Renal cortical epithelial cell (primary cell): ENCODE measurements around the gene ASCC1. TPM values are rescaled to one million over a fixed set of nuclear protein-coding genes. Genes with fewer than 3 reads are reported as not detected.

Source experiments
- DNase-seq: peaks from one replicate; pipeline ENCODE4 v3.0.0-alpha.2; 2011; ENCODE audit warnings: low read depth
- total RNA-seq: library from RNA; depleted of rRNA; stranded (reverse); fragments of >200 nt; gene quantifications from 2 replicates; pipeline ENCODE4 v1.2.3, GENCODE V29; 2014

The ASCC1 gene, protein sequence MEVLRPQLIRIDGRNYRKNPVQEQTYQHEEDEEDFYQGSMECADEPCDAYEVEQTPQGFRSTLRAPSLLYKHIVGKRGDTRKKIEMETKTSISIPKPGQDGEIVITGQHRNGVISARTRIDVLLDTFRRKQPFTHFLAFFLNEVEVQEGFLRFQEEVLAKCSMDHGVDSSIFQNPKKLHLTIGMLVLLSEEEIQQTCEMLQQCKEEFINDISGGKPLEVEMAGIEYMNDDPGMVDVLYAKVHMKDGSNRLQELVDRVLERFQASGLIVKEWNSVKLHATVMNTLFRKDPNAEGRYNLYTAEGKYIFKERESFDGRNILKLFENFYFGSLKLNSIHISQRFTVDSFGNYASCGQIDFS
- 61.1 and 61.6 TPM in 2 replicates for total RNA-seq

DNA sequence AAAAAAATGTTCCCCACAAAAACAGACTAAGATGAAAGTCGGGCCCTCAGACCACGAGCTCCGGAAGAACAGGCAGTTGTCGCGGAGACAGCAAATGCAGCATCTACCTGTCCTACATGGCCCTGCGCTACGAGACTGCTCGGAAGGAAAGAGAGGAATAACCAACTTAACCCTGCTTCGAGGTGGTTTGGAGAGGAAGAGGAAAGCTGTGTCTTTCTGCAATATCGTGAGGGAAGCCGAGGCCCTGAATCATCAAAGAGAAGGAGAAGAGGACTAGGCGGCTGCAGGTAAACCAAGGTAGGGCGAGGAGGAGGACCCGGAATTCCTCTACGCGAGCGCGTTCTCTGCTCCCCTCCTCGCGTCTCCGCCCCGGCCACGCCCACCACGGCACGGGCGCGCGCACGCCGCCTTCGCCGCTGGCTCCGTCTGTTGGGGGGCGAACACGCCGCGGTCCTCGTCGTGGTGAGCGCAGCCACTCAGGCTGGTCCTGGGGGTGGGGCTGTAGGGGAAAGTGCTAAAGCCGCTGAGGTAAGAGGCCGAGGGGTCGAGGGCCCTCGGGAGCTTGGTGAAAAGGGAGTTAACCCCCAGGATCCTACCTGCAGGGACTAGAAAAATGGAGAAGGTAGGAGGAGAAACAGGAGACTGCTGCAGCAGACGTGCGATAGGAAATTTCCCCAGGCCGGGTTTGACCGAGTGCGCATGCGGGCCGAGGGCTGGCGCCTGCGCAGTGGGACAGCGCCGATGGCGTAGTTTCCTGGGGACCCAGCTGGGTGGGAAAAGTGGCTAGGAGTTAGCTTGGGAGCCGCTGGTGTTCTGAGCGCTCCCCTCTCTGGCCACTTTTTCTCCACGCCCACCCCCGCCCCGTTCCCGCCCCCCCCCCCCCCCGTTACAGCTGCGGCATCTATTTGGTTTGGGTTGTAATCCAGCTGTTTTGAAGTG, at the start of gene ASCC1, which contains the start of gene ANAPC16:
Gene ASCC1, minus strand, starts transcription at position 666 of the 939 bp plus-strand sequence. CDS start 2,978 bp downstream, outside the sequence.
Gene ANAPC16, plus strand, starts transcription at position 402 of the 939 bp plus-strand sequence. CDS start 7,903 bp downstream, outside the sequence.
- DNase-seq, result peak; percentile 83

- DNase-seq, result no peak
Measured at GRCh38 chr10:72265508-72265907, 49.4 kb upstream of the ASCC1 start.

- DNase-seq, result no peak
Measured at GRCh38 chr10:72264536-72264935, 48.5 kb upstream of the ASCC1 start.

- DNase-seq, result peak; percentile 81
Measured at GRCh38 chr10:72263613-72264241, 47.7 kb upstream of the ASCC1 start.

DNA sequence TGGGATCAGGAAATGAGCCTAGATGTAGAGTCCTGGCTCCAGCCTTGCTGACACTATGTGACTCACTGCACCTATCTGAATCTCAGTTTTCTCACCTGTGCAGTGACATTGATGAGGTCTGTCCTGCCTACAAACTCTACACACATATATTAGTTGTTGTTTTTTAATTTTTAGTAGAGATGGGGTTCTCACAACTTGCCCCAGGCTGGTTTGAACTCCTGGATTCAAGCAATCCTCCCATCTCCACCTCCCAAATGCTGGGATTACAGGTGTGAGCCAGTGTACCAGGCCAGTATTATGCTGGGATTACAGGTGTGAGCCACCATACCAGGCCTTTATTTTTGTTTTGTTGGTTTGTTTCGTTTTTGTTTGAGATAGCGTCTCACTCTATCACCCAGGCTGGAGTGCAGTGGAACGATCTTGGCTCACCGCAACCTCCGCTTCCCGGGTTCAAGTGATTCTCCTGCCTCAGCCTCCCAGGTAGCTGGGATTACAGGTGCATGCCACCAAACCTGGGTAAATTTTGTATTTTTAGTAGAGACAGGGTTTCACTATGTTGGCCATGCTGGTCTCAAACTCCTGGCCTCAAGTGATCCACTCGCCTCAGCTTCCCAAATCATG, 45.8 kb upstream of the ASCC1 start:
- no peak for DNase-seq

- peak; percentile 36 for DNase-seq
Measured at GRCh38 chr10:72260976-72261783, 45.1 kb upstream of the ASCC1 start.

DNA sequence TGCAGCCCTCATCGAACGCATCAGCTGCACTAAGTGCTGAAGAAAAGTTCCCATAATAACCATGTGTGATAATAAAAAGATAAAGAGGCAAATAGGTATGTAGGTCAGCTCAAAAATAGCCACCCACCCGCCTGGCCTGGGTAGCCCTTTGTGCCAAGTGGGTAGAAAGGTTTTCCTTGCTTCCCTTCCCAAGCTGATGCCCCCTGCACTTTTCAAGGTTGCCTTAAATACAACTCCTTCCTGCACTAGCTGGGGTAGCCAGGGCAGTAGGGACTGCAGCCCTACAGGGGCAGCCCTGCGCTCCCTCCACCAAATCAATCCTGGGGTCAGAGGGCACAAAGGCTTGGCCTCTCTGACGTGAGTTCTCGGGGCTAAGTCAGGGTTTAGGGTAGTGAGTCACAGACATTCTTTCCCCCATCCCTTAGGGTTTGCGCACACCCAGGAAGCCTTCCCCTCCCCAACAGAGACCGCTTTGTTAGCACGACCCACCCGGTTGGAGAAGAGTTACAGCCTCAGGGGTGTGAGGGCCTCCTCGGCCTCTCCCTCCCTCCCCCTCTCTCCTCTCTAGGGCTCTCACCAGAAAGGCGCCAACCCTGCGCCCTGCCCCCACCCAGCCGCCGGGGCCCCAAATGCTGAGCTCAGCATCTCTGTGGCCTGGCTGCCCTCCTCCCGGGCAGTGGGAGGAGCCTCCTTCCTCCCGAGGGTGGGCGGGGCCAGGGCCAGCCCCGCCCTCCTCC, 44.3 kb upstream of the ASCC1 start:
- DNase-seq, result peak; percentile 91

- no peak for DNase-seq
Measured at GRCh38 chr10:72259491-72260238, 43.6 kb upstream of the ASCC1 start.

DNA sequence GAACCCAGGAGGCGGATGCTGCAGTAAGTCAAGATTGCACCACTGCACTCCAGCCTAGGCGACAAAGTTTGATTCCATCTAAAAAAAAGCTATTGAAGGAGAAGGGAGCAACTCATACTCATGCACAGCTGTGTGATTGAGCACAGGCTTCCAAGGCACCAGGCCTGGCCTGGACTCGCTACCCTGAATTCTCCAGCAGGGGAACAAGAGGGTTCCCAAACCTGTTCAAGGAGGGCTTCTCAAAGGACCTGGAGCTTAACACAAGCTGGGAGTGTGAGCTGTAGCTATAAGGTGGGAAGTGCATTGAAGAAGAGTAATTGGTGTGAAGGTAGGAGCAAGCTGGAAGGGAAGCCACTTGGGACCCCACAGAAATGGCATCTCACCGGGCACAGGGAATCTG, 42.5 kb upstream of the ASCC1 start:
- DNase-seq, result no peak

GRCh38 chr10:72257051-72257892, 41.2 kb upstream of the ASCC1 start:
- no peak for DNase-seq

DNA sequence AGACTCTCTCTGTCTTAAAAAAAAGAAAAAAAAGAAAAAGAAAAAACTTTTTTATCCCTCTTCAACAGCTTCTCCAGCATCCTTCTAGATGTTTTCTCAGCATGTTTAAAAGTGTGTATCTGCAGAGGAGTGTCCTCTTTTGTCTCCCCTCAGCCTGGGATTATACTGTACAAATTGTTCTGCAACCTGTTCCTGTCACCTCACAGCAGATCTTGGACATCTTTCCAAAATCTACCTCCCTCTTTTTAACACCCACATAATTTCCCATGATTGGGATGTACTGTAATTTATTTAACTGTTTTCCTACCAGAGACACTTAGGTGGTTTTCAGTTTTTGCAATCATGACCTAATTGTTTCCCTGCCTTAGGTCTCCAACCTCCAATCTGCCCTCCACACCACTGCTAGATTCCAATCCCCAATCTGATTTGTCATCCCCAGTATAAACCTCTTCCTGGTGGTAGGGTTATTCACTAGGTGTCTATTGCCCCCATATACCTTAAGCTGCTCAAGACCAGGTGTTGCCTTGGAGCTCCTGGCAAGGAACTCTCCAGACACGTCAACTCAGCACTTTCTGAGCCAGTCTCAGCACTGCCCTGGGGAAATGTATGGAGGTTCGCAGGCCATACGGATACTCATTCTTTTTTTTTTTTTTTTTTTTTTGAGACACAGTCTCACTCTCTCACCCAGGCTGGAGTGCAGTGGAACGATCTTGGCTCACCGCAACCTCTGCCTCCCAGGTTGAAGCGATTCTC, 40.1 kb upstream of the ASCC1 start:
- DNase-seq, result no peak

DNA sequence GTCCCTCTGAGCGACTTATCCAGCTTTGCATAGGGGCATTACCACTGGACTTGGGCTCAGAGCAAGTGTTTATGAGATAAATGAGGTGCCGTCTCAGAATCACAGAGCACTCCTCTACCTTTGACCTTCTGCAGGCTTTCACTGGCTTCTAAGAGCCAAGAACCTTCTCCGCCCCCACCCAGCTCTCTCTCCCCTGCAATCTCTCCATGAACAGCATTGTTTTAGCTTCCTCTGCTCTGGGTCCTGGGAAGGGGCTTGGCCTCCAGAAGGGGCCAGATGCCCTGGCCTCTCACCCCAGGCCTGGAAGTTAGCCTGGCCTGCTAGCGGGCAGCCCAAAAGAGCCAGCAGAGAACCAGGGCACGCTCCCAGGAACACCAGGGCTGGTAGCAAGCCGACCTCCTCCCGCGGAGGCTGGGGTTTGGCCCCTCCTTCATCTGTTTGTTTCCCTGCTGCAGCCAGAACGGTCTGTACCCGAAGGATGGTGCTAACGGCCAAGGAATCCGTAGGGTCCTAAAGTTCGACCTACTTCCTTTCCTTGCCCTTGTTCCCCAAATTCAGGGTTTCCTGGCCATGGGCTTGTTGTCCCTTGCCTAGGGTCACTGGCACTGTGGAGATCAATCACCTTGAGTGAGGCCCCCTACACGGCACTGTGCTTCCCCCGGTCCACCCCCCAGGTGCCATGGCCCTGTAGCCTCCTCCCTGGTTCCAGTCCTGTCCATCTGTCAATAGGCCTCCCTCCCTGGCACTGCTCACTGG, 38.9 kb upstream of the ASCC1 start:
- DNase-seq, result peak; percentile 77

- DNase-seq, result no peak
Measured at GRCh38 chr10:72253578-72253977, 37.5 kb upstream of the ASCC1 start.

DNA sequence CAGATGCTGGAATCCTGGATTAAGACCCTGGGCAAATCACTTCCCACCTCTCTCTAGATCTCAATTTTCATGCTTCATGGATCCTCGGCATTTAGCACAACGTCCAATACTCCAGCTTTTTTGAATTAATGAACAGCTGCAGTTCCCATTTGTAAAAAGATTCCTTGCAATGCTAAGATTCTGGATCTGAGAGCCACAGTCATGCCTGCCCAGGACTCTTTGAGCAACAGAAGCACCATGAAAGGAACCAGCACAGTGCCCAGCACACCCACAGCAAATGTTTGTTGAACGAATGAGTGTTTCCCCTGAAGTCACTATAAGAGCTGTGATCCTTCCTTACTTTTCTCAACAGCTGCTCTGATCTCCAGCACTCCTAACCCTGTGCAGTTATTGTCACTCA, 36.9 kb upstream of the ASCC1 start:
- DNase-seq, result no peak

- no peak for DNase-seq
Measured at GRCh38 chr10:72251635-72252034, 35.6 kb upstream of the ASCC1 start.

- DNase-seq, result peak; percentile 52
Measured at GRCh38 chr10:72250666-72251065, 34.6 kb upstream of the ASCC1 start.
